HL-60 (cell line): ENCODE measurements around the gene BTBD16.

Experiments used
- DNase-seq, 2 experiments: peaks; one replicate each; pipeline ENCODE4 v3.0.0-alpha.2; 2010 to 2020; ENCODE audit warnings: low read depth in 1 of 2, low spot score in 1 of 2
- H3K27ac ChIP-seq: fragments of 250-450 bp; sonication (Bioruptor Pico); replicated peaks from 2 replicates; pipeline ENCODE4 v1.5.1; 2020; ENCODE audit warnings: mild to moderate bottlenecking, moderate library complexity
- H3K27me3 ChIP-seq: fragments of 250-450 bp; sonication (Bioruptor Pico); 2 replicates; pipeline ENCODE4 v1.5.1; 2021; ENCODE audit warnings: mild to moderate bottlenecking, moderate library complexity; ENCODE audit not compliant: insufficient read depth, poor library complexity, severe bottlenecking
- H3K4me3 ChIP-seq: replicated peaks from 2 replicates; pipeline ENCODE4 v1.5.1; 2011; ENCODE audit warnings: mild to moderate bottlenecking, control low read depth, low read length; ENCODE audit not compliant: insufficient read depth
- CTCF ChIP-seq: IDR thresholded peaks from one replicate; pipeline ENCODE4 v1.5.1; 2011; ENCODE audit warnings: low read length, control low read depth, inconsistent platforms; ENCODE audit not compliant: insufficient read depth
- GABPA ChIP-seq: IDR thresholded peaks from 2 replicates; pipeline ENCODE4 v1.6.1; 2012; ENCODE audit warnings: low read depth
- POLR2AphosphoS5 ChIP-seq: IDR thresholded peaks from 2 replicates; pipeline ENCODE4 v1.6.1; 2012; ENCODE audit warnings: low read depth
- REST ChIP-seq: IDR thresholded peaks from 2 replicates; pipeline ENCODE4 v1.6.1; 2012; ENCODE audit warnings: low read depth; ENCODE audit not compliant: insufficient replicate concordance
- SPI1 ChIP-seq: IDR thresholded peaks from 2 replicates; pipeline ENCODE4 v1.6.1; 2012; ENCODE audit warnings: low read depth, mild to moderate bottlenecking, borderline replicate concordance

The BTBD16 gene

GRCh38 chr10:122285506-122286444, 14.7 kb downstream of the BTBD16 start:
- H3K27me3 ChIP-seq = peaks cover 1% of the 10 kb centered on the region
- no peak for DNase-seq
- TF ChIP-seq SPI1 = no peak
- no peak for TF ChIP-seq CTCF
- no peak for TF ChIP-seq REST
- no peak for TF ChIP-seq POLR2AphosphoS5
- TF ChIP-seq GABPA = no peak
- no peak overlapping the region for H3K27ac ChIP-seq
- H3K4me3 ChIP-seq = no peak overlapping the region

- H3K4me3 ChIP-seq = no peak overlapping the region
- H3K27me3 ChIP-seq = peaks cover 3% of the 10 kb centered on the region
- TF ChIP-seq SPI1 (no peak), REST (no peak), GABPA (no peak), POLR2AphosphoS5 (no peak), CTCF (no peak)
- no peak for DNase-seq
- no peak overlapping the region for H3K27ac ChIP-seq
These were observed 15.8 kb downstream of the BTBD16 start for GRCh38 chr10:122286867-122287266.

GRCh38 chr10:122287570-122287969, 16.5 kb downstream of the BTBD16 start:
- H3K27me3 ChIP-seq = peaks cover 7% of the 10 kb centered on the region
- H3K27ac ChIP-seq = no peak overlapping the region
- no peak overlapping the region for H3K4me3 ChIP-seq
- TF ChIP-seq POLR2AphosphoS5 (no peak), GABPA (no peak), REST (no peak), SPI1 (no peak), CTCF (no peak)
- no peak for DNase-seq
